ENCODE measurements around the gene VPS13D.
A peak's percentile ranks its signal among the peaks of the same experiment; 100 is the strongest.
"Not testable (repeated sequence)": the region's sequence is repeated elsewhere in the genome, so short reads cannot be mapped to it uniquely, and the experiment has no call there.

VPS13D gene

GRCh38 chr1:12196641-12197482, 33.0 kb upstream of the VPS13D start:
- peak; percentile 50 for DNase-seq

DNA sequence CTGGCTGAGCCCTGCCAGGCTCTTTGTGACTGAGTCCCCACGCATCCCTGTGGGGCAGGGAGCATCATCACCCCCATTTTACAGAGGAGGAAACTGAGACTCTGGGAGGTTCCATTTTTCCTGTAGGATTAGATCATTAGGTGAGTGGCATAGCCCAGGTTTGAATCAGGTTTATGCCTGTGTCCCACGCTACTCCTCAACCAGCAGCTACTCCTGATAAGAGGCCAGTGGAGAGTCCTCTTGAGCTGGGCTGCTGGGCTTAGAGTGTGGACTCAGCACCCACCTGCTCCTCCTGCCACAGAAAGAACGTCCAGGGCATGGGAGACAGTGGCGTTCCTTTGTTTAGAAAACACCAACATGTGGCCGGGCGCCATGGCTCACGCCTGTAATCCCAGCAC, 32.3 kb upstream of the VPS13D start:
- DNase-seq = no peak

- no peak for DNase-seq
Measured at GRCh38 chr1:12200208-12200607, 29.6 kb upstream of the VPS13D start.

GRCh38 chr1:12201352-12202189, 28.3 kb upstream of the VPS13D start:
- no peak for DNase-seq

DNA sequence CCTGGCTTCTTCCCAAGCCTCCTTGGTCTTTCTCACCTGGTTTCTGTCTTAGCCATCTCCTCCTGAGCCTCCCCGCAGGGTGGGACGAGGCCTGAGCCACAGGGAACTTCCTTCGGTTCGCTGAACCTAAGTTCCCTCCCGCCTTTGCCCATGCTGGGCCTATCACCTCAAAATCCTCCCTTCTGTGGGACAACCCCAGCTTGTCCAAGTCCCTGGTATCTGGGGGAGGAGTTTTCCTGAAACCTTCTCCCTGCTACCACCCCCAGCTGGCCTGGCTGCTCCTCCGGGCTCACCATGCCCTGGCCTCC, 27.7 kb upstream of the VPS13D start:
- DNase-seq = no peak

DNA sequence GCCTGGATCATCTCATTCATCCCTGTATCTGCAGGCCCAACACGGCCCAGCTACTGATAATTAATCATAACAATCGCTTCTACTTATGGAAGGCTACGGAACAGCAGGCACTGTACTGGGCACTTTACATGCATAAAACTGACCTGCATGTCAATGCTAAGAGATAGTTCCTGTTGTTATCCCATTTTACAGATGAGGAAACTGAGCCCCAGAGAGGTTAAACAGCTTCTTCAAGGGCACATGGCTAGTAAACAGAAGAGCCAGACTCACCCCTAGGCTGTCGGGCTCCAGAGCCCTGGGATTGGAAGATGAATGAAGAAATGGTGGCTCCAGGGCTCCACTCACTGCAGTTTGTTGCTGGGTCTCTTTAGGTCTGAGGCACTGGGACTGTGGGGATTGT, 27.3 kb upstream of the VPS13D start:
- no peak for DNase-seq

DNA sequence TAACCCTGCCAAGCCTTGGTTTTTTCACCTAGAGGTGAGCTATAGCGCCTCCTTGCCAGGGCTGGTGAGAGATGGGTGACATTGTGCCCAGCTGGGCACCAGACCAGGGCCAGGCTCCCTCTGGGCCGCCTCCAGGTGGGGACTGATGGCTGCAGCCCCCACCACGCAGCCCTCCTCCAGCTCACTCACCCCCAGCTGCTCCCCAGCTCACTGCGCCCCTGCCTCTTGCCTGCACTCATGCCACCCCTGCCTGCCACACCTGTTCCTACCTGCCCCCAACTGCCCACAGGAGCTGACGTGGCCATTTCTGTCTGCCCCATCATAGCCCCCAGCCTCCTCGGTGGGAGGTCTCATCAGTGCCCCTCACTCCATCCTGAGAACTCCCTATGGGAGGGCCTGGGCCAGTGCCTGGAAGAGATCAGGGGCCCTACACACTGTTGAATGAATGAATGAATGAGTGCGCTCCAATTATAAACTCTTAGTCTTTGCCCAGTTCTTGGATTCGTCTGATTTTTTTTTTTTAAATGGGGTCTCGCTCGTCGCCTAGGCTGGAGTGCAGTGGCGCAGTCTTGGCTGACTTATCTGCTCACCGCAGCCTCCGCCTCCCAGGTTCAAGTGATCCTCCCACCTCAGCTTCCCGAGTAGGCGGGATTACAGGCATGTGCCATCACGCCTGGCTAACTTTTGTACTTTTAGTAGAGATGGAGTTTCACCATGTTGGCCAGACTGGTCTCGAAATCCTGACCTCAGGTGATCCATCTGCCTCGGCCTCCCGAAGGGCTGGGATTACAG, 26.4 kb upstream of the VPS13D start:
- no peak for DNase-seq

DNA sequence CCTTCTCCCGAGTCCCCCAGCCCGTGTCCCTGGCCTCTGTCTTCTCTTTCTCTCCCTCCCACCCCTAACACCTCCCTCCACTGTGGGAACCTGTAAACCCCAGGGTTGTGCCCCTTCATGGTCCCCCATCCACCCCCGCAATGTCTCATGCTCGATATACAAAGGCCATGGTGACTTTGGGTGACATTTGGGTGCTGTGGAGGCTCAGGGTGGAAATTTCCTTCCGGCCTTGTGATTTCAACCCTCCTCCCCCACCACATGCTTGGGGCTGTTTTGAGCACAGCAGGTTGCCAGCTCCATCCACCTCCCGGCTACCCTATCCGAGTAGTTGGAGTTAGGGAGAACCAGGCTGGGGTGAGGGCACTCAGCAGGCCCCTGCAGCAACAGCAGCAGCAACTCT, 25.7 kb upstream of the VPS13D start:
- DNase-seq = no peak

DNA sequence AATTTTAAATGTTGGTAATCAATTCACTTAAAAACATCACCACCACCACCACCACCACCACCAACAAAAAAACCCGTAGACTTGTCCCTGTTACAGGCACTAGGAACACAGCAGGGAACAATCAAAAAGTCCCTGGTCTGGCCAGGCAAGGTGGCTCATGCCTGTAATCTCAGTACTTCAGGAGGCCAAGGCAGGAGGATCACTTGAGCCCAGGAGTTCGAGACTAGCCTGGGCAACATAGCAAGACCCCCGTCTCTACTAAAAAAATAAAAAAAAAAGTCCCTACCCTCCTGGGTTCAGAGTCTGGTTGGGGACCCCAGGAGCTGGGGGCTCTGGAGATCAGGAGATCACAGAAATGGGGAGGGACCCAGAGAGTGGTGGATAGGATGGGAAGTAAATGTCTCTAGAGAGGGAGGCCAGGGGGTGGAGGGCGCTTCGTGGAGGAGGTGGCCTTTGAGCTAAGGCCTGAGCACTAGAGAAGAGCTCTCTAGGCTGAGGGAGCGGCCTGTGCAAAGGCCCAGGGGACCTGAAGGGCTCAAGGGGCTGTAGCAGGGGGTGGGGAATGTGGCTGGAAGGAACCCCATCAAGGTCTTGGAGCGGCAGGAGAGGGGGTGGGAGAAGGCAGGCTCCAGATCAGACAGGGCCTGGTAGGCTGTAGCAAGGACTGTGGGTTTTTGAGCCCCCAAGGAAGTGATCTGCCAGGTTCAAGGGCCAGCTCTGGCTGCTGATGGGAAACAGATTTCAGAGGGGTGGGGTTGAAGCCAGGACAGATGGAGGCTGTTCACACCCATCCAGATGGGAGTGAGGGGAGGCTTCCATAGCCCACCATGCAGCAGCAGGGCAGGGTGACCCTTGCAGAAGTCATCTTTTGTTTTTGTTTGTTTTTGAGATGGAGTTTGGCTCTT, 24.8 kb upstream of the VPS13D start:
- DNase-seq = no peak

DNA sequence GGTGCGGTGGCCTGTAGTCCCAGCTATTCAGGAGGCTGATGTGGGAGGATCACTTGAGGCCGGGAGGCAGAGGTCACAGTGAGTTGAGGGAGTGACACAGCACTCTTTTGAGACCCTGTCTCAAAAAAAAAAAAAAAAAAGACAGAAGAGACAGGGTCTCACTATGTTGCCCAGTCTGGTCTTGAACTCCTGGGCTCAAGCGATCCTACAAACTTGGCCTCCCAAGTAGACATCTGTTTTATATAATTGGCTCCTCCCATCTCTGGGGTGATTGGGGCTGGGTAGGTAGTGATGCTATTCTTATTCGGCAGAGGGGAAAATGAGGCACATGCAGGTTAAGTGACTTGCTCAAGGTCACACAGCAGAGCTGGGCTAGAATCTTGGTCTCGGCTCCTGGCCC, 23.6 kb upstream of the VPS13D start:
- no peak for DNase-seq

DNA sequence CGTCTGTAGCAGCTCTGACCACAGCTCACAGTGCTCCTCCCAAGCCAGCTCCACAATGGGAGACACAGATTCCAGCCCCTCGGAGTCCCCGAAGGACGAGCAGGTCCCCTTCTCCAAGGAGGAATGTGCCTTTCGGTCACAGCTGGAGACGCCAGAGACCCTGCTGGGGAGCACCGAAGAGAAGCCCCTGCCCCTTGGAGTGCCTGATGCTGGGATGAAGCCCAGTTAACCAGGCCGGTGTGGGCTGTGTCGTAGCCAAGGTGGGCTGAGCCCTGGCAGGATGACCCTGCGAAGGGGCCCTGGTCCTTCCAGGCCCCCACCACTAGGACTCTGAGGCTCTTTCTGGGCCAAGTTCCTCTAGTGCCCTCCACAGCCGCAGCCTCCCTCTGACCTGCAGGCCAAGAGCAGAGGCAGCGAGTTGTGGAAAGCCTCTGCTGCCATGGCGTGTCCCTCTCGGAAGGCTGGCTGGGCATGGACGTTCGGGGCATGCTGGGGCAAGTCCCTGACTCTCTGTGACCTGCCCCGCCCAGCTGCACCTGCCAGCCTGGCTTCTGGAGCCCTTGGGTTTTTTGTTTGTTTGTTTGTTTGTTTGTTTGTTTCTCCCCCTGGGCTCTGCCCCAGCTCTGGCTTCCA, 22.9 kb upstream of the VPS13D start:
- no peak for DNase-seq

- DNase-seq = no peak
Measured at GRCh38 chr1:12208271-12208670, 21.6 kb upstream of the VPS13D start.

DNA sequence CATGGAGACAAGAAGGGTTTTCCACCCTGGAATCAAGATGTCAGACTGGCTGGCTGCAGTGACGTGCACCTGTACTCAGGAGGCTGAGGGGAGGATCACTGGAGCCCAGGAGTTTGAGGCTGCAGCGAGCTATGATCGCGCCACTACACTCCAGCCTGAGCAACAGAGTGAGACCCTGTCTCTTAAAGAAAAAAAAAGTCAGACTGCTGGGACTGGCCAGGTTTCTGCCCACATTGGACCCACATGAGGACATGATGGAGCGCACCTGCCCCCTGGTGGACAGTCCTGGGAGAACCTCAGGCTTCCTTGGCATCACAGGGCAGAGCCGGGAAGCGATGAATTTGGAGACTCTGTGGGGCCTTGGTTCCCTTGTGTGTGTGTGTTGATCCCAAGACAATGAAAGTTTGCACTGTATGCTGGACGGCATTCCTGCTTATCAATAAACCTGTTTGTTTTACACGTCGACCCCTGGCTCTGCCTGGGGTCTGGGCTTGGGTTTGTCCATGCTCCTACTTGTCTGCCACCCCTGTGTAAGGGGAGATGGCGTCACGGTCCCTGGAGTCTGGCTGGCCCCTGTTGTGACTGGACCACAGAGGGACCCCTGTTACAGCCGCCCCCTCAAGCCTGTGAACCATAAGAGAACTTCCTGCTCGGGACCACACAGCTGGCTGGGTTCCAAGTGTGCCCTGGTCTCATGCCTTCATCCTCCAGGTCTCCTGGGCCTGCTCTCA, 20.9 kb upstream of the VPS13D start:
- DNase-seq = peak; percentile 89

- no peak for DNase-seq
Measured at GRCh38 chr1:12209495-12209832, 20.4 kb upstream of the VPS13D start.

- no peak for DNase-seq
Measured at GRCh38 chr1:12215118-12215961, 14.5 kb upstream of the VPS13D start.

- no peak for DNase-seq
Measured at GRCh38 chr1:12219800-12220199, 10.0 kb upstream of the VPS13D start.

DNA sequence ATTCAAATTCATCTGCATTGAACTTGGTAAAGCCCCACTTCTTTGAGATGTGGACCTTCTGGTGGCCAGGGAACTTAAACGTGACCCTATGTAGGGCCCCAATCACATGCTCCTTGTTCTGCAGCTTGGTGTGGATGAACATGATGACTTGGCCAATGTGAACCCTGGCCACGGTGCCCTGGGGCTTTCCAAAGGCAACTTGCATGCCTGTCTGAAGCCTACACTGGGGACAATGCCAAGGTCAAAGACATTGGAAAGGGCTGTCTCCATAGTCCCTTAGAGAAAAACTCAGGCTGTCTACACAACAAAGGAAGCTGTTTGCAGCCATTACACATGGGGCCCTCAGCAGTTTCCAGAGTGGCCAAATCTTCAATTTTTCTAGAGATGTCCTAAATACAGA, 8.9 kb upstream of the VPS13D start:
- no peak for DNase-seq

GRCh38 chr1:12222700-12223099, 7.1 kb upstream of the VPS13D start:
- DNase-seq = not testable (repeated sequence)

- DNase-seq = not testable (repeated sequence)
Measured at GRCh38 chr1:12224092-12224491, 5.7 kb upstream of the VPS13D start.

GRCh38 chr1:12228979-12229378, 851 bp upstream of the VPS13D start:
- DNase-seq = no peak

Measured in femur (tissue), 1 donor.